Mammary epithelial cell (primary cell): Measurements from ENCODE around the gene COL25A1.

Source experiments
- EZH2 ChIP-seq: IDR thresholded peaks from 2 replicates; pipeline ENCODE4 v1.6.1; 2012; ENCODE audit warnings: low read length, inconsistent platforms, borderline replicate concordance
- TF ChIP-seq, protein P1 (sequence below), 2 donors: IDR thresholded peaks in 1 of 2; conservative IDR thresholded peaks in 1 of 2; 2 replicates each; pipeline ENCODE4 v1.5.1; 2011 to 2012; ENCODE audit warnings: inconsistent platforms in 2 of 2, low read length in 2 of 2, mild to moderate bottlenecking in 2 of 2, control low read depth in 1 of 2, low read depth in 1 of 2; ENCODE audit not compliant: insufficient read depth in 1 of 2; ENCODE audit errors: extremely low read depth in 1 of 2

DNA sequence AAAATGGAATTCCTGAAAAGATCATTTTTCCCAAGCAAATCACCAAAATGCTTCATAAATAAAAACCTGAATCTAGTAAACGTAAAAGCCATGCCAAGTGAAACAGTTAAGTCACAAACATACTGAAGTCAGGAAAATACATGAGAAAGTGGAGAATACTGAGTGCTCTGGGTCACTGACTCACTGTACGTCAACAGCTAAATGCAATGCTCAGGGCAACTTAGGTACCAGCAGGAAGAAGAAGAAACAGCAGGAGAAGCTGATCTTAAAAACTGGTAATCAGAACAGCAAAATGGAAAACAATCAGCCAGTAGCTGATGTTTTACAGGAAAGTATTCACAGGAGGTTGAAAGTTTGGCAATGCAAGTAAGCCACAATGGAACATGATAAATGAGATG is 287.0 kb downstream of the COL25A1 start:
- TF ChIP-seq, protein P1, sequence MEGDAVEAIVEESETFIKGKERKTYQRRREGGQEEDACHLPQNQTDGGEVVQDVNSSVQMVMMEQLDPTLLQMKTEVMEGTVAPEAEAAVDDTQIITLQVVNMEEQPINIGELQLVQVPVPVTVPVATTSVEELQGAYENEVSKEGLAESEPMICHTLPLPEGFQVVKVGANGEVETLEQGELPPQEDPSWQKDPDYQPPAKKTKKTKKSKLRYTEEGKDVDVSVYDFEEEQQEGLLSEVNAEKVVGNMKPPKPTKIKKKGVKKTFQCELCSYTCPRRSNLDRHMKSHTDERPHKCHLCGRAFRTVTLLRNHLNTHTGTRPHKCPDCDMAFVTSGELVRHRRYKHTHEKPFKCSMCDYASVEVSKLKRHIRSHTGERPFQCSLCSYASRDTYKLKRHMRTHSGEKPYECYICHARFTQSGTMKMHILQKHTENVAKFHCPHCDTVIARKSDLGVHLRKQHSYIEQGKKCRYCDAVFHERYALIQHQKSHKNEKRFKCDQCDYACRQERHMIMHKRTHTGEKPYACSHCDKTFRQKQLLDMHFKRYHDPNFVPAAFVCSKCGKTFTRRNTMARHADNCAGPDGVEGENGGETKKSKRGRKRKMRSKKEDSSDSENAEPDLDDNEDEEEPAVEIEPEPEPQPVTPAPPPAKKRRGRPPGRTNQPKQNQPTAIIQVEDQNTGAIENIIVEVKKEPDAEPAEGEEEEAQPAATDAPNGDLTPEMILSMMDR (conservative IDR thresholded peaks at IDR 0.05 in 1 of 2, IDR thresholded peaks at IDR 0.05 in 1 of 2; ENCODE audit: extremely low read depth in 1 of 2, insufficient read depth in 1 of 2, low read depth in 1 of 2, low read length in 2 of 2), result no peak
- no peak for TF ChIP-seq EZH2
